Measurements from ENCODE around the gene AK2. TPM values are rescaled to one million over a fixed set of nuclear protein-coding genes. Genes with fewer than 3 reads are reported as not detected.

Gene AK2
- total RNA-seq, 1 experiment from 2014 or later: 159 TPM

DNA sequence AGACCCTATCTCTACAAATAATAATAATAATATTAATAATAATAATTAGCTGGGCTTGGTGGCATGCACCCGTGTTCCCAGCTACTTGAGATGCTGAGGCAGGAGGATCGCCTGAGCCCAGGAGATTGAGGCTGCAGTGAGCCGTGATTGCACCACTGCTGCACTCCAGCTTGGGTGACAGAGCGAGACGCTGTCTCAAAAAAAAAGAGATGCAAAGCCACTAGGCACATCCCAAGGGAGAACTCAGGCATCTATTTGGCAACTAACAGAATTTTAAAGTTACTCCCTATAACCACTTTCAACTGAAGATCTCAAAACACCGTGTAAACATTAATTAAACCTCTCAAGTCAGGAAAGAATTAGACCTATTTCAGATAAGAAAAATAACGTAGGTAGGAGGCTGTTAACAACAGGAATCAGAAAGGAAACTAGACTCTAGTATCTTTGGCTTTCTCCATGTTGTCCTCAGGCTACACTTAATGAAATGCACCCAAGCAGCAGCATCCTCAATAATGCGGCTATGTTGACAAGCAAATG, 75.8 kb downstream of the AK2 start:
- H2AK5ac ChIP-seq (ENCODE audit: insufficient read length, low read length): no peak overlapping the region
- no peak for DNase-seq
- no CpG with 5 or more reads among the region's 8 CpGs for WGBS (ENCODE audit: extremely low coverage, insufficient read length, low lambda C conversion rate)
- no peak overlapping the region for H3K18ac ChIP-seq (ENCODE audit: insufficient read length, low read depth, low read length)
- Mint-ChIP-seq H3K4me3 (no peak overlapping the region), H3K27me3 (ENCODE audit: low read depth) (peaks cover 5% of the 10 kb centered on the region), H3K4me1 (peaks cover 18 to 20% of the 10 kb centered on the region in 2 experiments), H3K27ac (no peak overlapping the region), H3K36me3 (ENCODE audit: insufficient read depth in 1 of 3, low read depth in 3 of 3) (0 out of 7 replicates have a peak, but pooled peaks cover 0 to 3% (median 0%) of the 10 kb centered on the region in 3 experiments), H3K9me3 (0 out of 5 replicates have a peak, but pooled peaks cover 0 to 2% of the 10 kb centered on the region in 2 experiments)
- no peak overlapping the region for H3K27ac ChIP-seq (ENCODE audit: insufficient read length, low read depth, low read length)
- H3K4me2 ChIP-seq (ENCODE audit: insufficient read depth, insufficient read length, low read length): no peak overlapping the region
- no peaks in the 10 kb centered on the region for H3K27me3 ChIP-seq (ENCODE audit: insufficient read depth, low read length)
- H3K4me1 ChIP-seq (ENCODE audit: insufficient read depth, low read length): 0 out of 2 replicates have a peak, but pooled peaks cover 4% of the 10 kb centered on the region
- no peak overlapping the region for H4K8ac ChIP-seq (replicated peaks; ENCODE audit: insufficient read length, low read depth, low read length)
- no peak overlapping the region for H3T11ph ChIP-seq (ENCODE audit: low read length)
- no peak overlapping the region for H2AFZ ChIP-seq (ENCODE audit: low read length)
- H3K4ac ChIP-seq (ENCODE audit: low read depth, low read length): no peak overlapping the region
- no peak overlapping the region for H3K9ac ChIP-seq (ENCODE audit: extremely low read depth, insufficient read length, low read length)
- H3K79me2 ChIP-seq (ENCODE audit: insufficient read depth, low read length): peaks cover 2% of the 10 kb centered on the region; the same call in 1 of the 2 replicates
- H2BK12ac ChIP-seq (ENCODE audit: insufficient read length, low read depth, low read length): no peak overlapping the region
- H3K79me1 ChIP-seq (ENCODE audit: insufficient read depth, low read depth, low read length, poor library complexity, severe bottlenecking): no peaks in the 10 kb centered on the region
- no peak overlapping the region for H2BK20ac ChIP-seq (ENCODE audit: low read depth, low read length, poor library complexity, severe bottlenecking)
- no peak overlapping the region for H4K91ac ChIP-seq (ENCODE audit: insufficient read length, low read depth, low read length)
- H3K56ac ChIP-seq (ENCODE audit: insufficient read length, low read depth, low read length): no peak overlapping the region
- TF ChIP-seq, protein P1, sequence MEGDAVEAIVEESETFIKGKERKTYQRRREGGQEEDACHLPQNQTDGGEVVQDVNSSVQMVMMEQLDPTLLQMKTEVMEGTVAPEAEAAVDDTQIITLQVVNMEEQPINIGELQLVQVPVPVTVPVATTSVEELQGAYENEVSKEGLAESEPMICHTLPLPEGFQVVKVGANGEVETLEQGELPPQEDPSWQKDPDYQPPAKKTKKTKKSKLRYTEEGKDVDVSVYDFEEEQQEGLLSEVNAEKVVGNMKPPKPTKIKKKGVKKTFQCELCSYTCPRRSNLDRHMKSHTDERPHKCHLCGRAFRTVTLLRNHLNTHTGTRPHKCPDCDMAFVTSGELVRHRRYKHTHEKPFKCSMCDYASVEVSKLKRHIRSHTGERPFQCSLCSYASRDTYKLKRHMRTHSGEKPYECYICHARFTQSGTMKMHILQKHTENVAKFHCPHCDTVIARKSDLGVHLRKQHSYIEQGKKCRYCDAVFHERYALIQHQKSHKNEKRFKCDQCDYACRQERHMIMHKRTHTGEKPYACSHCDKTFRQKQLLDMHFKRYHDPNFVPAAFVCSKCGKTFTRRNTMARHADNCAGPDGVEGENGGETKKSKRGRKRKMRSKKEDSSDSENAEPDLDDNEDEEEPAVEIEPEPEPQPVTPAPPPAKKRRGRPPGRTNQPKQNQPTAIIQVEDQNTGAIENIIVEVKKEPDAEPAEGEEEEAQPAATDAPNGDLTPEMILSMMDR (conservative IDR thresholded peaks at IDR 0.05): no peak
- H2BK15ac ChIP-seq (ENCODE audit: low read depth, low read length): no peak overlapping the region
- no peak overlapping the region for H2BK120ac ChIP-seq (ENCODE audit: low read depth, low read length, poor library complexity, severe bottlenecking)
- no peak overlapping the region for H3K23ac ChIP-seq (ENCODE audit: insufficient read length, low read depth, low read length)
- H3K9me3 ChIP-seq (ENCODE audit: control insufficient read depth, low read depth, low read length): no peaks in the 10 kb centered on the region
- no peak overlapping the region for H4K5ac ChIP-seq (ENCODE audit: insufficient read length, low read depth, low read length)
- no peaks in the 10 kb centered on the region for H3K23me2 ChIP-seq (ENCODE audit: insufficient read length, low read depth, low read length, poor library complexity, severe bottlenecking)
- no peak overlapping the region for H2BK5ac ChIP-seq (ENCODE audit: insufficient read length, low read length)
- no peaks in the 10 kb centered on the region for H4K20me1 ChIP-seq (ENCODE audit: control insufficient read depth, insufficient read depth, insufficient read length)
- H3K14ac ChIP-seq (ENCODE audit: insufficient read depth, low read length): no peak overlapping the region
